GM18499 (cell line): ENCODE measurements around the gene DOCK2.

ENCODE experiments used
- ATAC-seq: cut with Tn5 transposase; IDR thresholded peaks from one replicate; pipeline ENCODE4 v1.9.1; 2021; ENCODE audit warnings: moderate number of reproducible peaks; ENCODE audit not compliant: insufficient read depth, unreplicated experiment

The DOCK2 gene

GRCh38 chr5:170126626-170127025 is 489.6 kb downstream of the DOCK2 start:
- no peak for ATAC-seq

- no peak for ATAC-seq
These were observed 494.2 kb downstream of the DOCK2 start for GRCh38 chr5:170131235-170131634.

GRCh38 chr5:170132269-170132975 is 495.3 kb downstream of the DOCK2 start:
- ATAC-seq = no peak
